Colonic mucosa (tissue), 4 donors: ENCODE measurements around the gene GNAT3. TPM values are rescaled to one million over a fixed set of nuclear protein-coding genes. Genes with fewer than 3 reads are reported as not detected.

Experiments used
- DNase-seq: peaks from one replicate; pipeline ENCODE4 v3.0.0-alpha.2; 2020
- H3K27ac ChIP-seq: fragments of 200-600 bp; one replicate; pipeline ENCODE4 v1.8.0; 2021
- H3K27me3 ChIP-seq: fragments of 200-600 bp; one replicate; pipeline ENCODE4 v1.8.0; 2021
- H3K36me3 ChIP-seq: fragments of 200-600 bp; one replicate; pipeline ENCODE4 v1.8.0; 2021
- H3K4me1 ChIP-seq: fragments of 200-600 bp; one replicate; pipeline ENCODE4 v1.8.0; 2021; ENCODE audit warnings: mild to moderate bottlenecking
- H3K4me3 ChIP-seq: fragments of 200-600 bp; one replicate; pipeline ENCODE4 v1.8.0; 2021
- H3K9ac ChIP-seq, 2 donors: one replicate each; pipeline ENCODE4 v1.7.0; 2013; ENCODE audit warnings: control low read depth in 2 of 2, low read depth in 2 of 2, low read length in 2 of 2
- H3K9me3 ChIP-seq: fragments of 200-600 bp; one replicate; pipeline ENCODE4 v1.8.0; 2021
- CTCF ChIP-seq: fragments of 200-600 bp; IDR thresholded peaks from one replicate; pipeline ENCODE4 v1.8.0; 2022; ENCODE audit warnings: antibody characterized with exemption, mild to moderate bottlenecking
- intact Hi-C: fragments of 100-400 bp; cut with DNase I; formaldehyde crosslinking; loops from one replicate; pipeline ENCODE4 v1.14.1; 2022
- total RNA-seq, 2 donors: library from RNA; stranded (reverse); fragmentation: NEBNext Ultra II Directional in 1 of 2; extraction: Animal tissue kit (Norgen Biotek cat#: 25700) in 1 of 2; gene quantifications; one replicate each; pipeline ENCODE4 v1.2.1, GENCODE V29; 2021
- donor health status: healthy.
- donor health status: DM: no; HTN: no; CAD: no.
- donor health status: DM: no; HTN: no; CAD: no.

Gene GNAT3
- total RNA-seq, 2 donors from 2014 or later: not detected

- H3K36me3 ChIP-seq: no peaks in the 10 kb centered on the region
- no peak overlapping the region for H3K4me3 ChIP-seq
- H3K9ac ChIP-seq: no peak overlapping the region
- no peaks in the 10 kb centered on the region for H3K9me3 ChIP-seq
- no peak for TF ChIP-seq CTCF
- no peaks in the 10 kb centered on the region for H3K27me3 ChIP-seq
- H3K27ac ChIP-seq: no peak overlapping the region
- intact Hi-C loops: no loop called here
- no peaks in the 10 kb centered on the region for H3K4me1 ChIP-seq
- DNase-seq: no peak
Measured at GRCh38 chr7:80482950-80483349, 28.9 kb downstream of the GNAT3 start.

- no peaks in the 10 kb centered on the region for H3K36me3 ChIP-seq
- H3K4me1 ChIP-seq: no peaks in the 10 kb centered on the region
- H3K4me3 ChIP-seq: no peak overlapping the region
- H3K9me3 ChIP-seq: no peaks in the 10 kb centered on the region
- no peak for DNase-seq
- no peak for TF ChIP-seq CTCF
- no peak overlapping the region for H3K9ac ChIP-seq
- no peak overlapping the region for H3K27ac ChIP-seq
- no peaks in the 10 kb centered on the region for H3K27me3 ChIP-seq
- intact Hi-C loops: no loop called here
Measured at GRCh38 chr7:80481196-80481884, 30.5 kb downstream of the GNAT3 start.

GRCh38 chr7:80480566-80480965 is 31.3 kb downstream of the GNAT3 start:
- no peak for DNase-seq
- no peak overlapping the region for H3K4me3 ChIP-seq
- intact Hi-C loops: no loop called here
- TF ChIP-seq CTCF: no peak
- no peak overlapping the region for H3K9ac ChIP-seq
- H3K27ac ChIP-seq: no peak overlapping the region
- no peaks in the 10 kb centered on the region for H3K4me1 ChIP-seq
- no peaks in the 10 kb centered on the region for H3K36me3 ChIP-seq
- H3K9me3 ChIP-seq: no peaks in the 10 kb centered on the region
- no peaks in the 10 kb centered on the region for H3K27me3 ChIP-seq

- DNase-seq: no peak
- H3K9me3 ChIP-seq: no peaks in the 10 kb centered on the region
- H3K4me1 ChIP-seq: no peaks in the 10 kb centered on the region
- no peak for TF ChIP-seq CTCF
- H3K27ac ChIP-seq: no peak overlapping the region
- H3K27me3 ChIP-seq: no peaks in the 10 kb centered on the region
- H3K36me3 ChIP-seq: no peaks in the 10 kb centered on the region
- no peak overlapping the region for H3K4me3 ChIP-seq
- H3K9ac ChIP-seq: no peak overlapping the region
- intact Hi-C loops: no loop called here
Measured at GRCh38 chr7:80478683-80479082, 33.2 kb downstream of the GNAT3 start.

GRCh38 chr7:80476035-80476434 is 35.8 kb downstream of the GNAT3 start:
- H3K9me3 ChIP-seq: no peaks in the 10 kb centered on the region
- TF ChIP-seq CTCF: no peak
- intact Hi-C loops: no loop called here
- no peaks in the 10 kb centered on the region for H3K27me3 ChIP-seq
- no peak overlapping the region for H3K9ac ChIP-seq
- H3K4me3 ChIP-seq: no peak overlapping the region
- DNase-seq: no peak
- H3K27ac ChIP-seq: no peak overlapping the region
- H3K36me3 ChIP-seq: no peaks in the 10 kb centered on the region
- H3K4me1 ChIP-seq: no peaks in the 10 kb centered on the region
